ENCODE data around the gene AP5B1.

DNA sequence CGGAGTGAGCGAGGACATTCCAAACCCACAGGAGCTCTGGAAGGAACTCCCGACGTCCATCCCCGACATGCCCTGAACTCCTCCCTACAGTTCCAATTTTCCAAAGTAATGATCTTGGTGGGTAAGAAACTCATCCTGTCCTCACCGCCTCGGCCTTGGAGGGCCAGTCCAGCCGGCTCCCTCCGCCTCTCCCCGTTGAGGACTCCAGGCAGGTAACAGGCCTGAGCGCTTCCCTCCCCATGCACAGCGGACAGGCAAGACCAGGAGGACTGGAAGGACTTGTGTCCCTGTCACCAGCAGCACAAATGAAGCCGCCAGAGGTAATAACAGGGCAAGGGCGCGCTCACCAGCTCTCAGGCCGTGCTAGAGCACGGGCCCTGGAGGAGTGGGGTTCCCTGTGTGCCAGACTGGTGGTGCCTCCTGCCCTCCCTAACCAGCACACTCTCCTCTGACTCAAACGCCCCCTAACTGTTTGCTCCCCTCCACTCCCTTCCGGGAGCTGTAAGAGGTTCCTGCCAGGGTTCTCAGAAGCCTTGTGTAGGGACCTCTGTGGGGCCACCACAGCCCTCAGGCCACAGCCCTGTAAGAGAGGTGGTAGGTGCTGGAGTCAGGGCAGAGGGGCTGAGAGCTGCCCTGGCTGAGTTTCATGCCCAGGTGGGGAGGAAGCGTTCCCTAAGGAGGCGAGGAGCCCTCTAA, 23.2 kb upstream of the AP5B1 start:
- no peak for TF ChIP-seq EP300 (IDR thresholded peaks at IDR 0.05)
- TF ChIP-seq, protein P1, sequence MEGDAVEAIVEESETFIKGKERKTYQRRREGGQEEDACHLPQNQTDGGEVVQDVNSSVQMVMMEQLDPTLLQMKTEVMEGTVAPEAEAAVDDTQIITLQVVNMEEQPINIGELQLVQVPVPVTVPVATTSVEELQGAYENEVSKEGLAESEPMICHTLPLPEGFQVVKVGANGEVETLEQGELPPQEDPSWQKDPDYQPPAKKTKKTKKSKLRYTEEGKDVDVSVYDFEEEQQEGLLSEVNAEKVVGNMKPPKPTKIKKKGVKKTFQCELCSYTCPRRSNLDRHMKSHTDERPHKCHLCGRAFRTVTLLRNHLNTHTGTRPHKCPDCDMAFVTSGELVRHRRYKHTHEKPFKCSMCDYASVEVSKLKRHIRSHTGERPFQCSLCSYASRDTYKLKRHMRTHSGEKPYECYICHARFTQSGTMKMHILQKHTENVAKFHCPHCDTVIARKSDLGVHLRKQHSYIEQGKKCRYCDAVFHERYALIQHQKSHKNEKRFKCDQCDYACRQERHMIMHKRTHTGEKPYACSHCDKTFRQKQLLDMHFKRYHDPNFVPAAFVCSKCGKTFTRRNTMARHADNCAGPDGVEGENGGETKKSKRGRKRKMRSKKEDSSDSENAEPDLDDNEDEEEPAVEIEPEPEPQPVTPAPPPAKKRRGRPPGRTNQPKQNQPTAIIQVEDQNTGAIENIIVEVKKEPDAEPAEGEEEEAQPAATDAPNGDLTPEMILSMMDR (IDR thresholded peaks at IDR 0.05): no peak
